ENCODE data around the gene PSAPL1.

The PSAPL1 gene

GRCh38 chr4:7433376-7434140 is 1.2 kb downstream of the PSAPL1 start:
- no peak overlapping the region for H3K4me3 ChIP-seq (ENCODE audit: low read depth, low read length)
- H3K4me2 ChIP-seq (ENCODE audit: low read length) = no peak overlapping the region
- H3K27ac ChIP-seq = no peak overlapping the region
- no peaks in the 10 kb centered on the region for H3K27me3 ChIP-seq (ENCODE audit: control insufficient read depth, insufficient read depth, low read length)
- H3K79me2 ChIP-seq = no peaks in the 10 kb centered on the region
- no peak overlapping the region for H2AFZ ChIP-seq
- H3K9ac ChIP-seq = no peak overlapping the region
- no peaks in the 10 kb centered on the region for H3K9me3 ChIP-seq (ENCODE audit: control insufficient read depth, low read length)
- no peaks in the 10 kb centered on the region for H3K36me3 ChIP-seq (ENCODE audit: control insufficient read depth, insufficient read depth, low read length)
- TF ChIP-seq CTCF (IDR thresholded peaks at IDR 0.05) = no peak
- no peaks in the 10 kb centered on the region for H3K4me1 ChIP-seq

GRCh38 chr4:7432531-7433375 is 2.0 kb downstream of the PSAPL1 start:
- no peak overlapping the region for H3K9ac ChIP-seq
- H3K79me2 ChIP-seq = no peaks in the 10 kb centered on the region
- H3K4me2 ChIP-seq (ENCODE audit: low read length) = no peak overlapping the region
- H3K36me3 ChIP-seq (ENCODE audit: control insufficient read depth, insufficient read depth, low read length) = no peaks in the 10 kb centered on the region
- TF ChIP-seq CTCF (IDR thresholded peaks at IDR 0.05) = no peak
- no peak overlapping the region for H3K27ac ChIP-seq
- H3K4me1 ChIP-seq = no peaks in the 10 kb centered on the region
- no peaks in the 10 kb centered on the region for H3K9me3 ChIP-seq (ENCODE audit: control insufficient read depth, low read length)
- no peak overlapping the region for H2AFZ ChIP-seq
- no peak overlapping the region for H3K4me3 ChIP-seq (ENCODE audit: low read depth, low read length)
- H3K27me3 ChIP-seq (ENCODE audit: control insufficient read depth, insufficient read depth, low read length) = no peaks in the 10 kb centered on the region

- Histone ChIP-seq H3K9me3 (ENCODE audit: control insufficient read depth, low read length) (no peaks in the 10 kb centered on the region), H3K27me3 (ENCODE audit: control insufficient read depth, insufficient read depth, low read length) (no peaks in the 10 kb centered on the region), H3K4me2 (ENCODE audit: low read length) (no peak overlapping the region), H3K27ac (no peak overlapping the region), H3K4me1 (no peaks in the 10 kb centered on the region), H3K9ac (no peak overlapping the region), H2AFZ (no peak overlapping the region), H3K4me3 (ENCODE audit: low read depth, low read length) (no peak overlapping the region), H3K36me3 (ENCODE audit: control insufficient read depth, insufficient read depth, low read length) (no peaks in the 10 kb centered on the region), H3K79me2 (no peaks in the 10 kb centered on the region)
- no peak for TF ChIP-seq CTCF (IDR thresholded peaks at IDR 0.05)
Measured at GRCh38 chr4:7431696-7432530, 2.8 kb downstream of the PSAPL1 start.

- H3K36me3 ChIP-seq (ENCODE audit: control insufficient read depth, insufficient read depth, low read length) = no peaks in the 10 kb centered on the region
- no peak for TF ChIP-seq CTCF (IDR thresholded peaks at IDR 0.05)
- no peaks in the 10 kb centered on the region for H3K79me2 ChIP-seq
- no peak overlapping the region for H2AFZ ChIP-seq
- H3K9me3 ChIP-seq (ENCODE audit: control insufficient read depth, low read length) = no peaks in the 10 kb centered on the region
- no peak overlapping the region for H3K4me3 ChIP-seq (ENCODE audit: low read depth, low read length)
- H3K4me1 ChIP-seq = no peaks in the 10 kb centered on the region
- H3K4me2 ChIP-seq (ENCODE audit: low read length) = no peak overlapping the region
- H3K9ac ChIP-seq = no peak overlapping the region
- no peak overlapping the region for H3K27ac ChIP-seq
- H3K27me3 ChIP-seq (ENCODE audit: control insufficient read depth, insufficient read depth, low read length) = no peaks in the 10 kb centered on the region
Measured at GRCh38 chr4:7430965-7431695, 3.6 kb downstream of the PSAPL1 start.
